ENCODE results near the gene RNASE12. TPM values are rescaled to one million over a fixed set of nuclear protein-coding genes. Genes with fewer than 3 reads are reported as not detected.

Gene RNASE12
- total RNA-seq, 2 donors from 2014 or later, result not detected

GRCh38 chr14:20624495-20625070 lies 33.4 kb upstream of the RNASE12 start:
- WGBS, 2 experiments (ENCODE audit: insufficient coverage in 1 of 2, insufficient read length in 1 of 2), result 6 to 10% methylated on average over 16 to 22 of the region's 22 CpGs
- no peaks in the 10 kb centered on the region for H3K9me3 Mint-ChIP-seq
- peak overlapping the region; percentile 76 for H3K4me3 Mint-ChIP-seq
- Histone ChIP-seq H3K4me1 (ENCODE audit: control insufficient read depth, insufficient read depth, low read length) (no peaks in the 10 kb centered on the region), H3K36me3 (ENCODE audit: control insufficient read depth, insufficient read depth, low read length) (no peaks in the 10 kb centered on the region), H3K9ac (ENCODE audit: extremely low read depth, low read length, poor library complexity, severe bottlenecking) (peak overlapping the region; percentile 12), H3K27me3 (ENCODE audit: control insufficient read depth, insufficient read depth, low read length, poor library complexity, severe bottlenecking) (no peaks in the 10 kb centered on the region), H3K4me3 (ENCODE audit: low read length) (peak overlapping the region; percentile 93), H3K9me3 (ENCODE audit: control insufficient read depth, low read length) (no peaks in the 10 kb centered on the region), H3K27ac (ENCODE audit: low read depth, low read length) (no peak overlapping the region)
- peaks cover 29% of the 10 kb centered on the region for H3K4me1 Mint-ChIP-seq
- H3K27ac Mint-ChIP-seq, result peak overlapping the region; percentile 14
- TF ChIP-seq CTCF (conservative IDR thresholded peaks at IDR 0.05), result no peak
- H3K36me3 Mint-ChIP-seq (ENCODE audit: low read depth), result no peaks in the 10 kb centered on the region
- DNase-seq, result peak; percentile 91
- H3K27me3 Mint-ChIP-seq (ENCODE audit: insufficient read depth), result peaks cover 53% of the 10 kb centered on the region

GRCh38 chr14:20623798-20624197 lies 32.6 kb upstream of the RNASE12 start:
- no peak overlapping the region for H3K4me3 ChIP-seq (ENCODE audit: low read length)
- peak; percentile 58 for DNase-seq
- no peak for TF ChIP-seq CTCF (conservative IDR thresholded peaks at IDR 0.05)
- Mint-ChIP-seq H3K4me1 (peaks cover 29% of the 10 kb centered on the region), H3K9me3 (no peaks in the 10 kb centered on the region), H3K36me3 (ENCODE audit: low read depth) (no peaks in the 10 kb centered on the region), H3K27ac (no peak overlapping the region), H3K27me3 (ENCODE audit: insufficient read depth) (peaks cover 47% of the 10 kb centered on the region), H3K4me3 (peak overlapping the region; percentile 76)
- H3K9me3 ChIP-seq (ENCODE audit: control insufficient read depth, low read length), result no peaks in the 10 kb centered on the region
- 89 to 92% methylated on average over 11 to 15 of the region's 15 CpGs for WGBS, 2 experiments (ENCODE audit: insufficient coverage in 1 of 2, insufficient read length in 1 of 2)
- no peaks in the 10 kb centered on the region for H3K27me3 ChIP-seq (ENCODE audit: control insufficient read depth, insufficient read depth, low read length, poor library complexity, severe bottlenecking)
- H3K4me1 ChIP-seq (ENCODE audit: control insufficient read depth, insufficient read depth, low read length), result no peaks in the 10 kb centered on the region
- H3K36me3 ChIP-seq (ENCODE audit: control insufficient read depth, insufficient read depth, low read length), result no peaks in the 10 kb centered on the region
- H3K27ac ChIP-seq (ENCODE audit: low read depth, low read length), result no peak overlapping the region
- H3K9ac ChIP-seq (ENCODE audit: extremely low read depth, low read length, poor library complexity, severe bottlenecking), result no peak overlapping the region

- no peaks in the 10 kb centered on the region for H3K36me3 ChIP-seq (ENCODE audit: control insufficient read depth, insufficient read depth, low read length)
- no peak overlapping the region for H3K27ac ChIP-seq (ENCODE audit: low read depth, low read length)
- Mint-ChIP-seq H3K27ac (no peak overlapping the region), H3K4me3 (peak overlapping the region; percentile 76), H3K36me3 (ENCODE audit: low read depth) (no peaks in the 10 kb centered on the region), H3K27me3 (ENCODE audit: insufficient read depth) (peaks cover 38% of the 10 kb centered on the region), H3K9me3 (no peaks in the 10 kb centered on the region), H3K4me1 (peaks cover 20% of the 10 kb centered on the region)
- H3K9ac ChIP-seq (ENCODE audit: extremely low read depth, low read length, poor library complexity, severe bottlenecking), result no peak overlapping the region
- no peak for TF ChIP-seq CTCF (conservative IDR thresholded peaks at IDR 0.05)
- no peaks in the 10 kb centered on the region for H3K4me1 ChIP-seq (ENCODE audit: control insufficient read depth, insufficient read depth, low read length)
- no peak overlapping the region for H3K4me3 ChIP-seq (ENCODE audit: low read length)
- WGBS, 2 experiments (ENCODE audit: insufficient coverage in 1 of 2, insufficient read length in 1 of 2), result 65 to 78% methylated on average over 21 to 29 of the region's 29 CpGs
- H3K27me3 ChIP-seq (ENCODE audit: control insufficient read depth, insufficient read depth, low read length, poor library complexity, severe bottlenecking), result no peaks in the 10 kb centered on the region
- no peaks in the 10 kb centered on the region for H3K9me3 ChIP-seq (ENCODE audit: control insufficient read depth, low read length)
- peak; percentile 57 for DNase-seq
Observed at GRCh38 chr14:20622816-20623291, 31.7 kb upstream of the RNASE12 start.

All from endodermal cell (in vitro differentiated cells).